ENCODE results near the gene POLK. TPM values are rescaled to one million over a fixed set of nuclear protein-coding genes. Genes with fewer than 3 reads are reported as not detected.

POLK gene
- total and polyA plus RNA-seq, 2 of the 8 experiments (the other 6 are each of a cell fraction or from before 2014, with no cell fraction given) = 2.0 to 9.0 TPM

GRCh38 chr5:75612901-75613300 is 101.2 kb downstream of the POLK start (continued):
- TF ChIP-seq CHD7 (IDR thresholded peaks at IDR 0.05; ENCODE audit: insufficient replicate concordance, low read length) (no peak), SAP30 (IDR thresholded peaks at IDR 0.05; ENCODE audit: insufficient read depth, insufficient replicate concordance, low read length) (no peak)
